ENCODE measurements around the gene RESF1. TPM values are rescaled to one million over a fixed set of nuclear protein-coding genes. Genes with fewer than 3 reads are reported as not detected.

The RESF1 gene
- polyA plus RNA-seq, 1 experiment: 16.9 TPM

DNA sequence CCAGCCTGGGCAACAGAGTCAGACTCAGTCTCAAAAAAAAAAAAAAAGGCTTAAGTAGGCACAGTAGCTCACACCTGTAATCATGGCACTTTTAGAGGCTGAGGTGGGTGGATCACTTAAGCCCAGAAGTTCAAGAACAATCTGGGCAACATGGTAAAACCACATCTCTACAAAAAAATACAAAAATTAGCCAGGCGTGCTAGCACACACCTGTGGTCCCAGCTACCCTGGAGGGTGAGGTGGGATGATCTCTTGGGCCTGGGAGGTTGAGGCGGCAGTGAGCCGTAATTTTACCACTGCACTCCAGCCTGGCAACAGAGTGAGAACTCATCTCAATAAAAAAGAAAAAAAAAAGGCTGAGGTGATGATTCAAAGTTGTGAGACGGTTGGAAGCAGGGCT, 9.1 kb upstream of the RESF1 start:
- TF ChIP-seq, protein P1, sequence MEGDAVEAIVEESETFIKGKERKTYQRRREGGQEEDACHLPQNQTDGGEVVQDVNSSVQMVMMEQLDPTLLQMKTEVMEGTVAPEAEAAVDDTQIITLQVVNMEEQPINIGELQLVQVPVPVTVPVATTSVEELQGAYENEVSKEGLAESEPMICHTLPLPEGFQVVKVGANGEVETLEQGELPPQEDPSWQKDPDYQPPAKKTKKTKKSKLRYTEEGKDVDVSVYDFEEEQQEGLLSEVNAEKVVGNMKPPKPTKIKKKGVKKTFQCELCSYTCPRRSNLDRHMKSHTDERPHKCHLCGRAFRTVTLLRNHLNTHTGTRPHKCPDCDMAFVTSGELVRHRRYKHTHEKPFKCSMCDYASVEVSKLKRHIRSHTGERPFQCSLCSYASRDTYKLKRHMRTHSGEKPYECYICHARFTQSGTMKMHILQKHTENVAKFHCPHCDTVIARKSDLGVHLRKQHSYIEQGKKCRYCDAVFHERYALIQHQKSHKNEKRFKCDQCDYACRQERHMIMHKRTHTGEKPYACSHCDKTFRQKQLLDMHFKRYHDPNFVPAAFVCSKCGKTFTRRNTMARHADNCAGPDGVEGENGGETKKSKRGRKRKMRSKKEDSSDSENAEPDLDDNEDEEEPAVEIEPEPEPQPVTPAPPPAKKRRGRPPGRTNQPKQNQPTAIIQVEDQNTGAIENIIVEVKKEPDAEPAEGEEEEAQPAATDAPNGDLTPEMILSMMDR (IDR thresholded peaks at IDR 0.05; ENCODE audit: low read depth, low read length): no peak
- no peaks in the 10 kb centered on the region for H3K9me3 ChIP-seq (ENCODE audit: control insufficient read depth, insufficient read depth, low read length)
- H3K27ac ChIP-seq (ENCODE audit: low read depth, low read length): no peak overlapping the region
- ChIA-PET CTCF (no interaction called here), POLR2A (interaction anchor here (0.6 kb wide), 1 partner anchor 548 kb away, joined by 5 read pairs; no protein-coding TSS in a partner anchor)
- no peak for DNase-seq (ENCODE audit: low read depth, low spot score)
- H3K27me3 ChIP-seq (ENCODE audit: control insufficient read depth, insufficient read depth, low read length): no peaks in the 10 kb centered on the region
- H3K4me3 ChIP-seq (ENCODE audit: low read depth, low read length): no peak overlapping the region

DNA sequence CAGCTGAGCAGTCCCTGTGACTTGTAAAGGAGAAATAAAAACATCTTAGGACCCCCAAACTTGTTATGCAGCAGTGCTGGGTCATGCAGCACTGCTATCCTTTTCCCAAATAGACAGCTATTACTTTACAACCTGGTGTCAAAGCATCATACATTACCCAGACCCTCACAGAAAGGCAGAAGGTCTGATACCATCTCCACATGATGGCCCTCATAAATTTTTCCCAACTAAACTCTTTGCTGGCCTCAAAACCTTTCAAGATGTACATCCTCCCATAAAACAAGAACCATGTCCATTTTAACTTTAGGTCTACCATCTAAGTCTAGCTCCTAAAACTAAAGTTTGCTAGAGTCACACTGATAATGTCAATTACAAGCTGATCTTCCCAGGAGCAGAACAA, 8.7 kb upstream of the RESF1 start:
- no peak overlapping the region for H3K27ac ChIP-seq (ENCODE audit: low read depth, low read length)
- TF ChIP-seq, protein P1 (IDR thresholded peaks at IDR 0.05; ENCODE audit: low read depth, low read length): no peak
- ChIA-PET CTCF (no interaction called here), POLR2A (interaction anchor here (0.6 kb wide), 1 partner anchor 548 kb away, joined by 5 read pairs; no protein-coding TSS in a partner anchor)
- H3K4me3 ChIP-seq (ENCODE audit: low read depth, low read length): no peak overlapping the region
- no peaks in the 10 kb centered on the region for H3K9me3 ChIP-seq (ENCODE audit: control insufficient read depth, insufficient read depth, low read length)
- no peaks in the 10 kb centered on the region for H3K27me3 ChIP-seq (ENCODE audit: control insufficient read depth, insufficient read depth, low read length)
- DNase-seq (ENCODE audit: low read depth, low spot score): no peak

DNA sequence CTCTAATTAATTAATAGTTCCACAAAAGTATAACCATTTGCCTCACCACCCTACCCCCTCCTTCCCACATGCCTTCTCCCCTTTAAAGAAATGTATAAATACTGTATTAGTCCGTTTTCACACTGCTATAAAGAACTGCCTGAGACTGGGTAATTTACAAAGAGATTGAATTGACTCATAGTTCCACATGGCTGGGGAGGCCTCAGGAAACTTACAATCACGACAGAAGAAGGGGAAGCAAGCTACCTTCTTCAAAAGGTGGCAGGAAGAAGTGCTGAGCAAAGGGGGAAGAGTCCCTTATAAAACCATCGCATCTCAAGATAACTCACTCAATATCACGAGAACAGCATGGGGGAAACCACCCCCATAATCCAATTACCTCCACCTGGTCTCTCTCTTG, 8.2 kb upstream of the RESF1 start:
- no peak overlapping the region for H3K4me3 ChIP-seq (ENCODE audit: low read depth, low read length)
- DNase-seq (ENCODE audit: low read depth, low spot score): no peak
- ChIA-PET POLR2A (no interaction called here), CTCF (no interaction called here)
- no peaks in the 10 kb centered on the region for H3K27me3 ChIP-seq (ENCODE audit: control insufficient read depth, insufficient read depth, low read length)
- H3K9me3 ChIP-seq (ENCODE audit: control insufficient read depth, insufficient read depth, low read length): no peaks in the 10 kb centered on the region
- no peak overlapping the region for H3K27ac ChIP-seq (ENCODE audit: low read depth, low read length)
- TF ChIP-seq, protein P1 (IDR thresholded peaks at IDR 0.05; ENCODE audit: low read depth, low read length): no peak

GRCh38 chr12:31951939-31952338, 7.3 kb upstream of the RESF1 start:
- DNase-seq (ENCODE audit: low read depth, low spot score): no peak
- TF ChIP-seq, protein P1 (IDR thresholded peaks at IDR 0.05; ENCODE audit: low read depth, low read length): no peak
- POLR2A ChIA-PET: no interaction called here
- no peaks in the 10 kb centered on the region for H3K27me3 ChIP-seq (ENCODE audit: control insufficient read depth, insufficient read depth, low read length)
- no peak overlapping the region for H3K4me3 ChIP-seq (ENCODE audit: low read depth, low read length)
- no peaks in the 10 kb centered on the region for H3K9me3 ChIP-seq (ENCODE audit: control insufficient read depth, insufficient read depth, low read length)
- CTCF ChIA-PET: no interaction called here
- no peak overlapping the region for H3K27ac ChIP-seq (ENCODE audit: low read depth, low read length)

GRCh38 chr12:31952418-31952817, 6.8 kb upstream of the RESF1 start:
- no peak overlapping the region for H3K4me3 ChIP-seq (ENCODE audit: low read depth, low read length)
- no peaks in the 10 kb centered on the region for H3K9me3 ChIP-seq (ENCODE audit: control insufficient read depth, insufficient read depth, low read length)
- POLR2A ChIA-PET: no interaction called here
- H3K27ac ChIP-seq (ENCODE audit: low read depth, low read length): no peak overlapping the region
- H3K27me3 ChIP-seq (ENCODE audit: control insufficient read depth, insufficient read depth, low read length): no peaks in the 10 kb centered on the region
- DNase-seq (ENCODE audit: low read depth, low spot score): no peak
- CTCF ChIA-PET: no interaction called here
- TF ChIP-seq, protein P1 (IDR thresholded peaks at IDR 0.05; ENCODE audit: low read depth, low read length): no peak

Measured in AG04450 (cell line).